Subcutaneous abdominal adipose tissue (tissue), 5 donors: ENCODE data around the gene BSN.
"Not testable (repeated sequence)": the region's sequence is repeated elsewhere in the genome, so short reads cannot be mapped to it uniquely, and the experiment has no call there.

Source experiments
- H3K27ac ChIP-seq: one replicate; pipeline ENCODE4 v1.7.0; 2013; ENCODE audit warnings: low read depth, mild to moderate bottlenecking, inconsistent platforms, low read length, moderate library complexity
- H3K27me3 ChIP-seq, 5 donors: one replicate each; pipeline ENCODE4 v1.7.0; 2013; ENCODE audit warnings: low read length in 5 of 5, inconsistent platforms in 1 of 5; ENCODE audit not compliant: control insufficient read depth in 5 of 5, insufficient read depth in 4 of 5
- H3K36me3 ChIP-seq, 5 donors: one replicate each; pipeline ENCODE4 v1.7.0; 2013; ENCODE audit warnings: low read length in 5 of 5; ENCODE audit not compliant: control insufficient read depth in 5 of 5, insufficient read depth in 5 of 5
- H3K4me1 ChIP-seq, 5 donors: one replicate each; pipeline ENCODE4 v1.7.0; 2013; ENCODE audit warnings: low read length in 5 of 5, mild to moderate bottlenecking in 3 of 5, moderate library complexity in 1 of 5; ENCODE audit not compliant: control insufficient read depth in 5 of 5, insufficient read depth in 5 of 5
- H3K4me3 ChIP-seq, 5 donors: one replicate each; pipeline ENCODE4 v1.7.0; 2013; ENCODE audit warnings: low read length in 5 of 5, low read depth in 1 of 5
- H3K9ac ChIP-seq, 5 donors: one replicate each; pipeline ENCODE4 v1.7.0; 2013; ENCODE audit warnings: low read length in 5 of 5, mild to moderate bottlenecking in 4 of 5, moderate library complexity in 3 of 5
- H3K9me3 ChIP-seq, 5 donors: one replicate each; pipeline ENCODE4 v1.7.0; 2013; ENCODE audit warnings: low read length in 5 of 5; ENCODE audit not compliant: control insufficient read depth in 5 of 5
- donor health status: healthy.
- donor health status: healthy.
- donor health status: healthy.
- donor health status: healthy.
- donor health status: healthy.

The BSN gene

GRCh38 chr3:49695350-49696015, 141.2 kb downstream of the BSN start:
- H3K4me3 ChIP-seq, H3K9me3 ChIP-seq, H3K27ac ChIP-seq, H3K27me3 ChIP-seq, H3K9ac ChIP-seq: not testable (repeated sequence)
- peaks cover 0 to 19% (median 17%) of the 10 kb centered on the region in 5 donors for H3K4me1 ChIP-seq
- H3K36me3 ChIP-seq = peaks cover 0 to 36% (median 30%) of the 10 kb centered on the region in 5 donors

GRCh38 chr3:49699281-49699979, 145.2 kb downstream of the BSN start:
- Histone ChIP-seq H3K27ac (no peak overlapping the region), H3K36me3 (peaks cover 0 to 70% (median 59%) of the 10 kb centered on the region in 5 donors), H3K4me3 (no peak overlapping the region), H3K27me3 (no peaks in the 10 kb centered on the region), H3K4me1 (peaks cover 0 to 14% (median 7%) of the 10 kb centered on the region in 5 donors), H3K9ac (peak overlapping the region in 1 of 5 donors; percentile 25), H3K9me3 (no peaks in the 10 kb centered on the region)

GRCh38 chr3:49700014-49700413, 145.7 kb downstream of the BSN start:
- H3K4me3 ChIP-seq = no peak overlapping the region
- no peak overlapping the region for H3K9ac ChIP-seq
- H3K4me1 ChIP-seq = peaks cover 0 to 14% (median 7%) of the 10 kb centered on the region in 5 donors
- no peaks in the 10 kb centered on the region for H3K9me3 ChIP-seq
- no peaks in the 10 kb centered on the region for H3K27me3 ChIP-seq
- peaks cover 0 to 76% (median 65%) of the 10 kb centered on the region in 5 donors for H3K36me3 ChIP-seq
- no peak overlapping the region for H3K27ac ChIP-seq

GRCh38 chr3:49700453-49701128, 146.3 kb downstream of the BSN start:
- H3K4me1 ChIP-seq = peaks cover 0 to 14% (median 7%) of the 10 kb centered on the region in 5 donors
- no peak overlapping the region for H3K27ac ChIP-seq
- peaks cover 0 to 82% (median 71%) of the 10 kb centered on the region in 5 donors for H3K36me3 ChIP-seq
- H3K9ac ChIP-seq = no peak overlapping the region
- H3K9me3 ChIP-seq = no peaks in the 10 kb centered on the region
- H3K27me3 ChIP-seq = no peaks in the 10 kb centered on the region
- H3K4me3 ChIP-seq = no peak overlapping the region

- Histone ChIP-seq H3K27ac (no peak overlapping the region), H3K9me3 (no peaks in the 10 kb centered on the region), H3K4me3 (no peak overlapping the region), H3K4me1 (peaks cover 0 to 14% (median 7%) of the 10 kb centered on the region in 5 donors), H3K9ac (no peak overlapping the region), H3K27me3 (no peaks in the 10 kb centered on the region), H3K36me3 (peaks cover 0 to 91% (median 79%) of the 10 kb centered on the region in 5 donors)
Measured at GRCh38 chr3:49701388-49702077, 147.3 kb downstream of the BSN start.

GRCh38 chr3:49702672-49703071, 148.4 kb downstream of the BSN start:
- H3K9me3 ChIP-seq = no peaks in the 10 kb centered on the region
- H3K4me1 ChIP-seq = peaks cover 0 to 14% (median 7%) of the 10 kb centered on the region in 5 donors
- H3K27ac ChIP-seq = no peak overlapping the region
- H3K9ac ChIP-seq = no peak overlapping the region
- peaks cover 0 to 93% (median 79%) of the 10 kb centered on the region in 5 donors for H3K36me3 ChIP-seq
- no peak overlapping the region for H3K4me3 ChIP-seq
- H3K27me3 ChIP-seq = no peaks in the 10 kb centered on the region

- H3K27ac ChIP-seq = no peak overlapping the region
- H3K4me3 ChIP-seq = no peak overlapping the region
- H3K27me3 ChIP-seq = no peaks in the 10 kb centered on the region
- no peaks in the 10 kb centered on the region for H3K9me3 ChIP-seq
- H3K4me1 ChIP-seq = peaks cover 0 to 14% (median 7%) of the 10 kb centered on the region in 5 donors
- no peak overlapping the region for H3K9ac ChIP-seq
- peaks cover 0 to 90% (median 77%) of the 10 kb centered on the region in 5 donors for H3K36me3 ChIP-seq
Measured at GRCh38 chr3:49703443-49703927, 149.2 kb downstream of the BSN start.

- Histone ChIP-seq H3K27ac (no peak overlapping the region), H3K9ac (no peak overlapping the region), H3K4me3 (no peak overlapping the region), H3K27me3 (no peaks in the 10 kb centered on the region), H3K4me1 (peaks cover 0 to 10% (median 6%) of the 10 kb centered on the region in 5 donors), H3K36me3 (peaks cover 0 to 85% (median 76%) of the 10 kb centered on the region in 5 donors), H3K9me3 (no peaks in the 10 kb centered on the region)
Measured at GRCh38 chr3:49703956-49704355, 149.7 kb downstream of the BSN start.

- Histone ChIP-seq H3K27ac (no peak overlapping the region), H3K4me1 (peaks cover 0 to 3% (median 0%) of the 10 kb centered on the region in 5 donors), H3K27me3 (no peaks in the 10 kb centered on the region), H3K9ac (no peak overlapping the region), H3K36me3 (peaks cover 0 to 79% (median 72%) of the 10 kb centered on the region in 5 donors), H3K9me3 (no peaks in the 10 kb centered on the region), H3K4me3 (no peak overlapping the region)
Measured at GRCh38 chr3:49704629-49705028, 150.4 kb downstream of the BSN start.
